ENCODE results near the gene FAM136A.
"Not testable (repeated sequence)": the region's sequence is repeated elsewhere in the genome, so short reads cannot be mapped to it uniquely, and the experiment has no call there.

The FAM136A gene

DNA sequence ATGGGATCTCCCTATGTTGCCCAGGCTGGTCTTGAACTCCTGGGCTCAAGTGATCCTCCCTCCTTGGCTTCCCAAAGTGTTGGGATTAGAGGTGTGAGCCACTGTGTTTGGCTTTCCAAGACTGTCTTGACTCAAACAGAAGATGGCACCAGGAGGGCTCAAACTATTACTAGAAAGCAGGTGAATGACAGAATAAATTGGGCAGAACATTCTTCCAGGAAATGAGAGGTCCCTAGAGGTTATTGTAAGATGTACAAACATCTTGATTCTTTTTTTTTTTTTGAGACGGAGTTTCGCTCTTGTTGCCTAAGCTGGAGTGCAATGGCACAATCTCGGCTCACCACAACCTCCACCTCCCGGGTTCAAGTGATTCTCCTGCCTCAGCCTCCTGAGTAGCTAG is 4.0 kb downstream of the FAM136A start:
- not testable (repeated sequence) for DNase-seq (ENCODE audit: low read depth)

GRCh38 chr2:70283500-70284191 is 18.2 kb downstream of the FAM136A start:
- DNase-seq (ENCODE audit: low read depth) = no peak

- DNase-seq (ENCODE audit: low read depth) = no peak
Observed at GRCh38 chr2:70282439-70282838, 19.4 kb downstream of the FAM136A start.

GRCh38 chr2:70280242-70280798 is 21.5 kb downstream of the FAM136A start:
- DNase-seq (ENCODE audit: low read depth) = no peak

GRCh38 chr2:70270323-70270722 is 31.5 kb downstream of the FAM136A start:
- no peak for DNase-seq (ENCODE audit: low read depth)

DNA sequence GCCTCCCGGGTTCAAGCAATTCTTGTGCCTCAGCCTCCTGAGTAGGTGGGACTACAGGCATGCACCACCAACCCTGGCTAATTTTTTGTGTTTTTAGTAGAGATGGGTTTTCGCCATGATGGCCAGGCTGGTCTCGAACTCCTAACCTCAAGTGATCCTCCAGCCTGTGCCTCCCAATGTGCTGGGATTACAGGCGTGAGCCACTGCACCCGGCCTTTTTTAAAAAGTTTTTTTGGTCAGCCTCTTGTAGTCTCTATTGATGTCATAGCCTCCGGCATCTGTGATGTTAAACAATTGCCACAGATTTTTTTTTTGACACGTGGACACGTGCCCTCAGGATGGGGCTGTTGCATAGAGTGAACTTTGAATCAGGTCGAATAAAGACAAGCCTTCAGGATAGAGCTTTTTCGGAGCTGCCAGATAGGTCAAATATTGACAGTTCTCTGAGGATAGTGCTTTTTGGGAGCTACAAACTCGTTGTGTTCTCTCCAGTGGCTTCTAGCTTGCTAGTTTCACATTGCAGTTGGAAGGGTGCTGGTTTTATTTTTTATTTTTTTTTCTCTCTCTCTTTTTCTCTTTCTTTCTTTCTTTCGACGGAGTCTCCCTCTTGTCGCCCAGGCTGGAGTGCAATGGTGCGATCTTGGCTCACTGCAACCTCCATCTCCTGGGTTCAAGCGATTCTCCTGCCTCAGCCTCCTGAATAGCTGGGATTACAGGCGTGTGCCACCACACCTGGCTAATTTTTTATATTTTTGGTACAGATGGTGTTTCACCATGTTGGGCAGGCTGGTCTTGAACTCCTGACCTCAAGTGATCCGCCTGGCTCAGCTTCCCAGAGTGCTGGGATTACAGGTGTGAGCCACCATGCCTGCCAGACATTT is 32.2 kb downstream of the FAM136A start:
- DNase-seq (ENCODE audit: low read depth) = not testable (repeated sequence)

DNA sequence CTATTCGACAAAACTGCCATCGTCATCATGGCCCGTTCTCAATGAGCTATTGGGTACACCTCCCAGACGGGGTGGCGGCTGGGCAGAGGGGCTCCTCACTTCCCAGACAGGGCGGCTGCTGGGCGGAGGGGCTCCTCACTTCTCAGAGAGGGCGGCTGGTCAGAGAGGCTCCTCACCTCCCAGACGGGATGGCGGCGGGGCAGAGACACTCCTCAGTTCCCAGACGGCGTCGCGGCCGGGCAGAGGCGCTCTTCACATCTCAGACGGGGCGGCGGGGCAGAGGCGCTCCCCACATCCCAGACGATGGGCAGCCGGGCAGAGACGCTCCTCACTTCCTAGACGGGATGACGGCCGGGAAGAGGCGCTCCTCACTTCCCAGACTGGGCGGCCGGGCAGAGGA is 34.9 kb downstream of the FAM136A start:
- not testable (repeated sequence) for DNase-seq (ENCODE audit: low read depth)

DNA sequence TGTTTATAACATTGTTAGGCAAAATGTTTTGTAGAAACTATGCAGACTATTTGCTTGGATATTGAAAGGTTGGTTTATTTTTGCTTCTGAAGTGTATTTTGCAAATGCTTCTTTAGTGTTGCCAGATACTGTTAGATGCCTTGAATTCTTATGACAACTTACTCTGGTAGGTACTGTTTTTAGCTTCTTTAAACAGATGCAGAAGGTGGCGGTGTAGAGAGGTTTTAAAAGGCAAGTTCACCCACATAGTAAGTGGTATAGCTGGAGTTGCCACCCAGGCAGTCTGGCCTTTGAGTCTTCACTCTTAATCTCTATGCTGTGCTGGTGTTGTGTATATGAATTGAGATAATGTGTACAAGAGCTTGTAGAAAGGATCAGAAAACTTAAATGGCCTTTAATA is 40.4 kb downstream of the FAM136A start:
- DNase-seq (ENCODE audit: low read depth) = no peak

DNA sequence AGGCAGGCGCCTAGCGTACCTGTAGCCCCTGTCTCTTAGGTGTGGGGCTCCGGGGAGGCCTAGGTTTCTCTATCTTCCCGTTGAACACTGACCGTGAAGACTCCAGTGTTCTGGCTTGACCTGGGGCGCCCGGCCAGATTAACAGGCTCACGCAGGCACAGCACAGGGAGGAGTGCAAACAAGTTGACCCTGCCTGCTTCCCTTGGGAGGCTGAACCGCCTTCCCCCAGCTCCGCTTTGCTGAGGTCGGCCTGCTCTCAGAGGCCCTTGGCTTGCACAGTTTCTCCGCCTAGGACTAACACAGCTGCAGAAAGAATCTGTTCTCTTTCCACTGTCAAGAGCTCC is 43.4 kb downstream of the FAM136A start:
- DNase-seq (ENCODE audit: low read depth) = no peak

- no peak for DNase-seq (ENCODE audit: low read depth)
Observed at GRCh38 chr2:70255637-70256314, 46.1 kb downstream of the FAM136A start.

DNA sequence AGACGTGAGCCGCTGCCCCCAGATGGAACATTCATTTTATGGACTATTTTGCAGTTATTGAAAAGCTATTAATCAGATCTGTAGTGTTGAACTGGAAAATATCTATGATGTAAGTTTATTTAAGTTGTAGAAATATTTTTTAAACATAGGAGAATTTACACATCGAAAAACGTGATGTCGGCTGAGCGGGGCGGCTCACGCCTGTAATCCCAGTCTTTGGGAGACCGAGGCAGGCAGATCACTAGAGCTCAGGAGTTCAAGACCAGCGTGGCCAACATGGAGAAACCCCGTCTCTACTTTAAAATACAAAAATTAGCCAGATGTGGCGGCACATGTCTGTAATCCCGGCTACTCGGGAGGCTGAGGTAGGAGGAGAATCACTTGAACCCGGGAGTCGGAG is 51.4 kb downstream of the FAM136A start:
- DNase-seq (ENCODE audit: low read depth) = no peak

DNA sequence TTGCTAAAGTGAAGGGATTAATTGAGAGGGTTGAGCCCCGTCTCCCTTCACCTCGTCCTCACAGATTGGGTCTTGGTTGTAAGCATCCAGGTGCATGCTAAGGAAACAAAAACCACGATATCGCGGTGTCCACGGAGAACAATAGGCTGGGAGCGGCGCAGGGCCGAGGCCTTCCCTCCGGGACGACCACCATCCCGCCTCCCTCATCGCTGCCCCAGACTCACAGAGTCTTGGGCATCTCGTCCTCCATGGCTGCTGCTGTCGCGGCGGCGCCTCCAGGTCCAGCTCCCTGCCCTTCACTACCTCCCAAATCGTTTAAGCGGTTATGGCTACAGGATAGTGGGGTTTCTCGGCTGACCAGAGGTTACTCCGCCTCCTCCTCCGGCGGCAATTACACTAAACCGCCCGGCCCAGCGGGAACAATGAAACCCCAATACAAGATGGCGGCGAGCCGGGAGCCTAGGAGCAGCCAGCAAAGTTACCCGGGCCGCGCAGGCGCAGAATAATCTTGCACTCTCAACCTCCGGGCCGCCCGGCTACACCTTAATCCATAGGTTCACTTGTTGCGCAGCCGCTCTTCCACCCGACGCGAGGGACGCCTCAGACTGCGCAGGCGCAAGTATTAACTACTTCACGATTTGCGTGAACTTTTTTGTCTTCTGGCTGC is 53.6 kb downstream of the FAM136A start, which contains the start of gene TIA1:
TIA1 (minus strand) TSS at position 448 of the 667 bp plus-strand sequence; CDS start at position 250, 198 bp downstream.
- peak; percentile 85 for DNase-seq (ENCODE audit: low read depth)

GRCh38 chr2:70247364-70248180 is 54.3 kb downstream of the FAM136A start:
- DNase-seq (ENCODE audit: low read depth) = no peak

Data from non-pigmented ciliary epithelial cell (primary cell).